Fibroblast of pulmonary artery (primary cell): ENCODE data around the gene MOG.

ENCODE experiments used
- DNase-seq: peaks from one replicate; pipeline ENCODE4 v3.0.0-alpha.2; 2010; ENCODE audit warnings: low read depth
- H3K4me3 ChIP-seq: replicated peaks from 2 replicates; pipeline ENCODE4 v1.5.1; 2011; ENCODE audit warnings: low read depth, mild to moderate bottlenecking, control low read depth, low read length, moderate library complexity
- CTCF ChIP-seq: IDR thresholded peaks from 2 replicates; pipeline ENCODE4 v1.5.1; 2011; ENCODE audit warnings: mild to moderate bottlenecking, control low read depth, low read length, inconsistent platforms; ENCODE audit errors: missing control alignments

Gene MOG

GRCh38 chr6:29676981-29677601, 20.2 kb downstream of the MOG start:
- no peak for TF ChIP-seq CTCF
- DNase-seq, result peak; percentile 71
- no peak overlapping the region for H3K4me3 ChIP-seq

GRCh38 chr6:29678114-29678513, 21.2 kb downstream of the MOG start:
- peak; percentile 32 for DNase-seq
- TF ChIP-seq CTCF, result no peak
- no peak overlapping the region for H3K4me3 ChIP-seq

DNA sequence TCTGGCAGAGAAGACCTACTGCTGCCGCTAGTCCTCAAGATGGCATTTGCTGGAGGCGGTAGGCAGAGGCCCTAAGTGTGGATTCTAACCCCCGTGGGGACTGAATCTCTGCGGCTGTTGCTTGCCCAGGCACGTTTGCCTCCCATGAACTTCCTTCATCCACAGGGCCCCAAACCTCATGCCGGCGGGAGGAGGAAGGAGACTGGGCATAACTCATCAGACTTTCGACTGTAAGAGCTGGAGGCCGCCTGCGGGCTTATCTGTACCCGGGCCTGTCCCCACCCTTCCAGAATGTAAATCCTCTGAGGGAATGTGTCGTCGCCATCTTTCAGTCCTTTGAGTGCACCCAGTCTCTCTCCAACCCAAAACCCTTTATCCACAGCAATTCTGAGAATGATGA, 23.1 kb downstream of the MOG start:
- no peak for TF ChIP-seq CTCF
- H3K4me3 ChIP-seq, result peak overlapping the region; percentile 31
- DNase-seq, result no peak

- DNase-seq, result no peak
- peak overlapping the region; percentile 31 for H3K4me3 ChIP-seq
- TF ChIP-seq CTCF, result no peak
Measured at GRCh38 chr6:29680416-29680815, 23.5 kb downstream of the MOG start.

DNA sequence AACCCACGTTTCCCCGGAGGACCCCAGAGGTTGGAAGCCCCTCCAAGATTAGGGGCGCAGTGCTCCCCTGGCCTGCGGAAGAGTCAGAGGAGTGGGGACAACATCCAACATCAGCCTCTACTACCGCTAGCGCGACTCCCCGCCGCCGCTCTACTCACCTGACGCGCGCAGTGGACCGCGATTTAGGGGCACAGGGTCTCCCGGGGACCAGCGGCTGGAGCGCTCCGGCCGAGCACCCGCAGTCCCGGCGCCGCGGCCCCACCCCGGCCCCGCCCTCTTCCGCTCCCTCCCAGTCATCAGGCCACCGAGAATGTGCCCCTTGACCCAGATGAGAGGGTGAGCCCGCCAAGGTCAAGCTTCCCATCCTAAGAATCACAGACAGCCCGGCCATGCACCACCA, 24.0 kb downstream of the MOG start, which contains the start of gene ZFP57:
Gene ZFP57, minus strand, starts transcription at position 249 of the 400 bp plus-strand sequence. CDS start 4,149 bp downstream, outside the sequence.
- no peak for TF ChIP-seq CTCF
- peak within 1 kb of the TSS; percentile 31 for H3K4me3 ChIP-seq
- DNase-seq, result no peak

- no peak overlapping the region for H3K4me3 ChIP-seq
- TF ChIP-seq CTCF, result no peak
- peak; percentile 11 for DNase-seq
Measured at GRCh38 chr6:29681811-29682210, 24.9 kb downstream of the MOG start.

DNA sequence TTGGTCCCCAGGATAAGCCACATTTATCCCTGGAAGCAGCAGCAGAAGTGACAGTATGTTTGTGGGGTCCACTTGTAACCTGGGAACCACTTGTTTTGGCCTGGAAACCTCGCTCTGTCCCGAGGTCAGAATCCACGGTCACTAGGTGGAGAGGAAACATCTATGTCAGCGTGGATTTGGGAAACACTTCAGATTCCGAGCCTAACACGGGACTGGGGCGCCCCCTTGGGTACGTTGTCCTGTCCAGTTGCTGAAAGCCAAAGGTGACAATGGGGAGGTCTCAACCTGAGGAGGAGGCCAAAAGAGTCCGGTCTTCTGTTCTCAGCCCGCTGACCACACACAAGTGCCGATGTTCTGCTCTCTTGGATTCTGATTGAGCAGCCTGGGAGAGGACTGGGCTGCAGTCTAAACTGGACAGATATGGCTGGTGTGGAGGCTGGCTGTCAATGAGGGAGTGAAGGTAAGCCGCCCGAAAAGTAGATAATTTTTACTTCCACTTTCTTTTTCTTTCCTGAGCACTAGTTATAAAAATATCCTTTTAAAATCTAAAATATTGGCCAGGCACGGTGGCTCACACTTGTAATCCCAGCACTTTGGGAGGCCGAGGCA, 28.9 kb downstream of the MOG start:
- DNase-seq, result peak; percentile 24
- TF ChIP-seq CTCF, result peak; percentile 32
- H3K4me3 ChIP-seq, result no peak overlapping the region
